B cell (primary cell): Measurements from ENCODE around the gene C10orf90.

Experiments
- CTCF ChIP-seq: fragments of 200-600 bp; IDR thresholded peaks from one replicate; pipeline ENCODE4 v1.8.0; 2022; ENCODE audit warnings: antibody characterized with exemption, mild to moderate bottlenecking
- EZH2 ChIP-seq: IDR thresholded peaks from 2 replicates; pipeline ENCODE4 v1.6.1; 2012; ENCODE audit warnings: borderline replicate concordance, low read depth, mild to moderate bottlenecking, moderate library complexity, low read length; ENCODE audit not compliant: insufficient read depth, poor library complexity, severe bottlenecking

DNA sequence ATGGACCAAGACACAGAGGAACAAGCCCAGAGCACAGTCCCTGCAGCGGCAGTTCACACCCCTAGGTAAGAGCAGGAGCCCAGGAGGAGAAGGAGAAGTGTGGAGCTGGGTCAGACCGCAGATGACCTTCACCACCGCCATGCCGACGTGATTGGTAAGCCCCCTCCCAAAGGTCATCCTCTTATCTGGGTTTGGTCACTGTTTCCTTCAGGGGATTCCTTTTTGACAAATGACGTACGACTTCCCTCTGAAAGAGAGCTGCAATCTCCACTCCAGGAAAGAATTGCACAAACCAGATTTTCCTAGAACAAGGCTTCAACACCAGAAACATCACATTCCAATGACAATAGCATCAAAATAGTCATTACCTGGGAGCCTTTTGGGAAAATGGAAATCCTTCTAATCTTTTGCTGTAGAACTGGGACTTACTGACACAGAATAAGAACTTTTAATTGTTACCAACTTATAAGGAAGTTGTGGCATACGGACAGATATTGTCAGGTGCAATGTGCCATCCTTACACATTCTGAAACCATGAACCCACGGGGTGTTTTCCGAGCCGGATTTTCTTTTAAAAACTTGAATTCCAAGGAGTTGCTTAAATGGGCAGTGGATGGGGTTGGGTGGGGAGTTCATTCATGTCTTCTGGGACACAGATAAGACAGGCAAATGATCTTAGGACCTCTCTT, 261.4 kb downstream of the C10orf90 start:
- TF ChIP-seq CTCF (no peak), EZH2 (no peak)
